GM12878 (cell line): ENCODE results near the gene PITPNB. TPM values are rescaled to one million over a fixed set of nuclear protein-coding genes. Genes with fewer than 3 reads are reported as not detected.

Source experiments
- ATAC-seq: fragments of 200-7000 bp; cut with Tn5 transposase; 3 replicates; pipeline ENCODE4 v1.9.1; 2020; ENCODE audit warnings: mild to moderate bottlenecking, moderate library complexity
- BruUV-seq: library from RNA; stranded (reverse); fragments of 400-500 nt; replicated peaks from 2 replicates; lab custom pipeline; 2021; lab: Mats Ljungman, UMichigan
- CTCF ChIA-PET: fragments of 300-600 bp; sonication (Branson Sonifier 250); formaldehyde crosslinking; extraction: SDS; loops from one replicate; lab custom pipeline; 2021; ENCODE audit warnings: inconsistent platforms; lab: Yijun Ruan, JAX
- POLR2A ChIA-PET: fragments of 350-600 bp; formaldehyde crosslinking; extraction: SDS; loops from one replicate; lab custom pipeline; 2021; ENCODE audit warnings: inconsistent platforms; lab: Charles Lee
- RAD21 ChIA-PET: fragments of 300-600 bp; sonication (Branson Sonifier 250); formaldehyde crosslinking; loops from one replicate; lab custom pipeline; 2023; ENCODE audit warnings: antibody characterized with exemption; ENCODE audit not compliant: unreplicated experiment; lab: Charles Lee
- SMC1A ChIA-PET: fragments of 300-600 bp; sonication (Branson Sonifier 250); formaldehyde crosslinking; loops from one replicate; lab custom pipeline; 2023; ENCODE audit not compliant: unreplicated experiment, uncharacterized antibody; lab: Charles Lee
- DNase-seq: peaks from one replicate; pipeline ENCODE4 v3.0.0-alpha.2; 2011; ENCODE audit warnings: low read depth, low spot score
- FAIRE-seq: peaks from 3 replicates; lab custom pipeline; 2011; peaks lifted over from hg19 to GRCh38; lab: Jason Lieb, UNC
- H2AFZ ChIP-seq: 2 replicates; pipeline ENCODE4 v1.6.0; 2011; ENCODE audit warnings: low read depth, low read length, control low read depth; ENCODE audit not compliant: control insufficient read depth
- H3K27ac ChIP-seq: 2 replicates; pipeline ENCODE4 v1.5.1; 2011; ENCODE audit warnings: control low read depth; ENCODE audit not compliant: control insufficient read depth, insufficient read depth
- H3K27me3 ChIP-seq, 2 experiments: replicated peaks in 1 of 2; 2 replicates each; pipeline versions ENCODE4 v1.6.0 to v1.6.1; 2011; ENCODE audit warnings: low read length in 1 of 2; ENCODE audit not compliant: control insufficient read depth in 2 of 2, insufficient read depth in 2 of 2
- H3K36me3 ChIP-seq, 2 experiments: 2 replicates each; pipeline ENCODE4 v1.5.1; 2011; ENCODE audit warnings: low read length in 1 of 2; ENCODE audit not compliant: control insufficient read depth in 2 of 2, insufficient read depth in 2 of 2
- H3K4me1 ChIP-seq: 2 replicates; pipeline ENCODE4 v1.6.1; 2011; ENCODE audit warnings: mild to moderate bottlenecking, low read length, moderate library complexity, mixed read lengths; ENCODE audit not compliant: control insufficient read depth, insufficient read depth
- H3K4me2 ChIP-seq: 2 replicates; pipeline ENCODE4 v1.6.0; 2011; ENCODE audit warnings: control low read depth; ENCODE audit not compliant: control insufficient read depth, insufficient read depth
- H3K4me3 ChIP-seq: fragments of 200-600 bp; sonication (generic); 2 replicates; pipeline ENCODE4 v1.5.1; 2016
- H3K79me2 ChIP-seq: 2 replicates; pipeline ENCODE4 v1.6.0; 2011; ENCODE audit warnings: low read length; ENCODE audit not compliant: control insufficient read depth, insufficient read depth
- H3K9ac ChIP-seq: 2 replicates; pipeline ENCODE4 v1.8.0; 2011; ENCODE audit warnings: low read length, control low read depth, mixed read lengths; ENCODE audit not compliant: control insufficient read depth, insufficient read depth
- H3K9me3 ChIP-seq: replicated peaks from 3 replicates; pipeline ENCODE4 v1.5.1; 2011; ENCODE audit warnings: mild to moderate bottlenecking, low read length; ENCODE audit not compliant: control insufficient read depth, insufficient read depth
- H4K20me1 ChIP-seq: 2 replicates; pipeline ENCODE4 v1.6.0; 2011; ENCODE audit not compliant: control insufficient read depth, insufficient read depth
- CHD2 ChIP-seq: IDR thresholded peaks from 2 replicates; pipeline ENCODE4 v1.6.1; 2011; ENCODE audit warnings: low read depth, low read length, improper control_type of control experiment, borderline replicate concordance
- CREM ChIP-seq: IDR thresholded peaks from 2 replicates; pipeline ENCODE4 v1.6.1; 2014; ENCODE audit warnings: antibody characterized with exemption, low read depth
- ETV6 ChIP-seq, 2 experiments: fragments of 450-650 bp in 1 of 2; IDR thresholded peaks in 1 of 2; conservative IDR thresholded peaks in 1 of 2; 2 replicates each; pipeline ENCODE4 v1.6.1; 2014; ENCODE audit warnings: antibody characterized with exemption in 1 of 2, borderline replicate concordance in 1 of 2, low read depth in 1 of 2, mild to moderate bottlenecking in 1 of 2, moderate library complexity in 1 of 2
- GABPA ChIP-seq: IDR thresholded peaks from 2 replicates; pipeline ENCODE4 v1.6.1; 2014; ENCODE audit warnings: antibody characterized with exemption, low read depth, mild to moderate bottlenecking, inconsistent platforms
- HCFC1 ChIP-seq: fragments of 150-350 bp; IDR thresholded peaks from 2 replicates; pipeline ENCODE4 v1.6.1; 2014; ENCODE audit warnings: low read length
- MEF2B ChIP-seq: fragments of 450-650 bp; IDR thresholded peaks from 2 replicates; pipeline ENCODE4 v1.6.1; 2018; ENCODE audit warnings: mild to moderate bottlenecking, moderate library complexity; ENCODE audit not compliant: partially characterized antibody, poor library complexity, severe bottlenecking
- MTA2 ChIP-seq: fragments of 450-650 bp; IDR thresholded peaks from 2 replicates; pipeline ENCODE4 v1.6.1; 2016; ENCODE audit warnings: low read depth, mild to moderate bottlenecking, moderate library complexity
- POLR2A ChIP-seq: IDR thresholded peaks from 2 replicates; pipeline ENCODE4 v1.6.1; 2011; ENCODE audit warnings: low read depth, mild to moderate bottlenecking, low read length
- POLR2AphosphoS2 ChIP-seq: IDR thresholded peaks from 2 replicates; pipeline ENCODE4 v1.6.1; 2011; ENCODE audit warnings: low read depth, mild to moderate bottlenecking, low read length, improper control_type of control experiment, moderate library complexity
- SPI1 ChIP-seq: IDR thresholded peaks from 2 replicates; pipeline ENCODE4 v1.6.1; 2011; ENCODE audit warnings: low read depth, mild to moderate bottlenecking, low read length, moderate library complexity, borderline replicate concordance; ENCODE audit not compliant: insufficient read depth
- SUPT20H ChIP-seq: IDR thresholded peaks from 2 replicates; pipeline ENCODE4 v1.6.1; 2011; ENCODE audit warnings: low read depth, mild to moderate bottlenecking, low read length, moderate library complexity, borderline replicate concordance; ENCODE audit not compliant: control insufficient read depth
- TCF12 ChIP-seq: IDR thresholded peaks from 2 replicates; pipeline ENCODE4 v1.6.1; 2011; ENCODE audit warnings: low read depth, mild to moderate bottlenecking, low read length
- WRNIP1 ChIP-seq: IDR thresholded peaks from 2 replicates; pipeline ENCODE4 v1.6.1; 2011; ENCODE audit warnings: low read depth, low read length, improper control_type of control experiment, borderline replicate concordance
- ZNF24 ChIP-seq: fragments of 450-650 bp; IDR thresholded peaks from 2 replicates; pipeline ENCODE4 v1.6.1; 2017; ENCODE audit warnings: antibody characterized with exemption, mild to moderate bottlenecking
- WGBS: methylation state at CpG from one replicate; pipeline ENCODE4 v1.1.6; 2016; ENCODE audit warnings: low lambda C conversion rate; ENCODE audit not compliant: insufficient replicate concordance, insufficient coverage; ENCODE audit errors: missing lambda C conversion rate; 5-methylcytosine and 5-hydroxymethylcytosine counted together
- in situ Hi-C: fragments of 300-500 bp; cut with MboI; formaldehyde crosslinking; loops from 9 replicates; pipeline ENCODE4 v1.14.3; 2018; ENCODE audit warnings: mixed read lengths
- intact Hi-C: fragments of 100-400 bp; cut with micrococcal nuclease; formaldehyde crosslinking; loops from one replicate; pipeline ENCODE4 v1.14.2; 2022; ENCODE audit not compliant: unreplicated experiment
- polyA plus RNA-seq, 11 experiments: library from polyadenylated mRNA; depleted of rRNA in 4 of 11; unstranded in 6 of 11; stranded (reverse) in 5 of 11; fragments of >200 nt; fragmentation: Nextera tagmentation in 4 of 11; fragmentation: Illumina TruSeq in 1 of 11; extraction: Ambion mirVana in 4 of 11; extraction: Trizol in 1 of 11; gene quantifications; 1 replicate in 1 of 11; 2 replicates in 10 of 11; pipeline versions ENCODE4 v1.2.1 to v1.2.3, GENCODE V29; 2011 to 2016; ENCODE audit warnings: inconsistent platforms in 2 of 11, missing spikeins in 2 of 11, low read depth in 1 of 11
- total RNA-seq, 4 experiments: library from RNA; depleted of rRNA in 3 of 4; stranded (reverse); fragments of >200 nt in 3 of 4; fragmentation: Illumina TruSeq in 1 of 4; extraction: Trizol in 1 of 4; gene quantifications; 2 replicates each; pipeline versions ENCODE4 v1.2.1 to v1.2.3, GENCODE V29; 2013 to 2021
- TF ChIP-seq, protein P1 (sequence below): IDR thresholded peaks from 2 replicates; pipeline ENCODE4 v1.6.1; 2012; ENCODE audit warnings: low read depth, low read length, improper control_type of control experiment
- TF ChIP-seq, protein P2 (sequence below): fragments of 450-650 bp; IDR thresholded peaks from 2 replicates; pipeline ENCODE4 v1.6.1; 2017; ENCODE audit warnings: borderline replicate concordance
- TF ChIP-seq, protein P3 (sequence below): IDR thresholded peaks from 2 replicates; pipeline ENCODE4 v1.6.1; 2011; ENCODE audit warnings: borderline replicate concordance, low read depth, mild to moderate bottlenecking, moderate library complexity, mixed read lengths, low read length; ENCODE audit not compliant: insufficient read depth; ENCODE audit errors: extremely low read length
- TF ChIP-seq, protein P4 (sequence below): fragments of 450-650 bp; IDR thresholded peaks from 2 replicates; pipeline ENCODE4 v1.6.1; 2016; ENCODE audit warnings: mild to moderate bottlenecking
- TF ChIP-seq, protein P5 (sequence below): fragments of 450-650 bp; IDR thresholded peaks from 2 replicates; pipeline ENCODE4 v1.6.1; 2014; ENCODE audit warnings: mild to moderate bottlenecking

PITPNB gene
- total and polyA plus RNA-seq, 10 of the 15 experiments (the other 5 are each of a cell fraction or from before 2014, with no cell fraction given) = 19.7 to 116 (median 64.9) TPM

DNA sequence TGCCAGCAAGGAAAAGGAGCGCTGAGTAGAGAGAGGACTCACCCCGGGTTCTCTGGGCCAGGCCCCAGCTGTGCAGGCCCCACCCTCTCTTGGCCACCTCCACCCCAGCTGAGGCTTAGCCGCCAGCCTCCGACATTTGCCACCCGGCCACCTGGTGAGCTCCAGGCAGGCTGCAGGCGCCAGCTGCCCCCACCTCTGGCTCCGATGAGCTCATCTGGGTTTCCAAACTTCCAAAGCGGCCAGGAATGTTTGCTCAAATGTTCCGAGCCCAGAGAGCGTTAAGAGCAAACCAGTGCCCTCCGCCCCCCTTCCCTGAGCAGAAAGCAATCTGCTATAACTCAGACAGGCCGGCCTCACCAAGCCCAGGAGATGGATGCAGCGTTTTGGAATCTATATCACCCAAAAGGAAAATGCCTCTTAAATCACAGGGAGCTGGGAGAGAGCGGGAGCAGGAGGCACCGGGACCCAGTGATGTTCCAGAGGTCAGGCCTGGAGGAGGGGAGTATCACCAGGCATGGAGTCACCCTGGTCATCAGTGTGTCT is 108.4 kb downstream of the PITPNB start:
- Histone ChIP-seq H3K4me2 (no peak overlapping the region), H4K20me1 (no peaks in the 10 kb centered on the region), H2AFZ (no peak overlapping the region), H3K9me3 (no peaks in the 10 kb centered on the region), H3K9ac (no peak overlapping the region), H3K79me2 (no peaks in the 10 kb centered on the region), H3K36me3 (no peaks in the 10 kb centered on the region), H3K27ac (no peak overlapping the region), H3K27me3 (no peaks in the 10 kb centered on the region), H3K4me1 (no peaks in the 10 kb centered on the region), H3K4me3 (no peak overlapping the region)
- ChIA-PET RAD21 (no interaction called here), CTCF (no interaction called here), POLR2A (no interaction called here), SMC1A (no interaction called here)
- intact Hi-C loops = no loop called here
- in situ Hi-C loops = no loop called here
- TF ChIP-seq WRNIP1 (no peak), ETV6 (conservative IDR thresholded peaks at IDR 0.05 in 1 of 2, IDR thresholded peaks at IDR 0.05 in 1 of 2; ENCODE audit: borderline replicate concordance in 1 of 2, low read depth in 1 of 2) (no peak), SUPT20H (no peak), MTA2 (no peak), POLR2AphosphoS2 (no peak), SPI1 (no peak), HCFC1 (no peak), CHD2 (no peak), MEF2B (no peak), ZNF24 (no peak), CREM (no peak), TCF12 (no peak), GABPA (no peak), POLR2A (no peak)
- TF ChIP-seq, protein P1, sequence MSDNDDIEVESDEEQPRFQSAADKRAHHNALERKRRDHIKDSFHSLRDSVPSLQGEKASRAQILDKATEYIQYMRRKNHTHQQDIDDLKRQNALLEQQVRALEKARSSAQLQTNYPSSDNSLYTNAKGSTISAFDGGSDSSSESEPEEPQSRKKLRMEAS = no peak
- TF ChIP-seq, protein P2, sequence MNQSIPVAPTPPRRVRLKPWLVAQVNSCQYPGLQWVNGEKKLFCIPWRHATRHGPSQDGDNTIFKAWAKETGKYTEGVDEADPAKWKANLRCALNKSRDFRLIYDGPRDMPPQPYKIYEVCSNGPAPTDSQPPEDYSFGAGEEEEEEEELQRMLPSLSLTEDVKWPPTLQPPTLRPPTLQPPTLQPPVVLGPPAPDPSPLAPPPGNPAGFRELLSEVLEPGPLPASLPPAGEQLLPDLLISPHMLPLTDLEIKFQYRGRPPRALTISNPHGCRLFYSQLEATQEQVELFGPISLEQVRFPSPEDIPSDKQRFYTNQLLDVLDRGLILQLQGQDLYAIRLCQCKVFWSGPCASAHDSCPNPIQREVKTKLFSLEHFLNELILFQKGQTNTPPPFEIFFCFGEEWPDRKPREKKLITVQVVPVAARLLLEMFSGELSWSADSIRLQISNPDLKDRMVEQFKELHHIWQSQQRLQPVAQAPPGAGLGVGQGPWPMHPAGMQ = no peak
- TF ChIP-seq, protein P3, sequence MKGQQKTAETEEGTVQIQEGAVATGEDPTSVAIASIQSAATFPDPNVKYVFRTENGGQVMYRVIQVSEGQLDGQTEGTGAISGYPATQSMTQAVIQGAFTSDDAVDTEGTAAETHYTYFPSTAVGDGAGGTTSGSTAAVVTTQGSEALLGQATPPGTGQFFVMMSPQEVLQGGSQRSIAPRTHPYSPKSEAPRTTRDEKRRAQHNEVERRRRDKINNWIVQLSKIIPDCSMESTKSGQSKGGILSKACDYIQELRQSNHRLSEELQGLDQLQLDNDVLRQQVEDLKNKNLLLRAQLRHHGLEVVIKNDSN = no peak
- TF ChIP-seq, protein P4, sequence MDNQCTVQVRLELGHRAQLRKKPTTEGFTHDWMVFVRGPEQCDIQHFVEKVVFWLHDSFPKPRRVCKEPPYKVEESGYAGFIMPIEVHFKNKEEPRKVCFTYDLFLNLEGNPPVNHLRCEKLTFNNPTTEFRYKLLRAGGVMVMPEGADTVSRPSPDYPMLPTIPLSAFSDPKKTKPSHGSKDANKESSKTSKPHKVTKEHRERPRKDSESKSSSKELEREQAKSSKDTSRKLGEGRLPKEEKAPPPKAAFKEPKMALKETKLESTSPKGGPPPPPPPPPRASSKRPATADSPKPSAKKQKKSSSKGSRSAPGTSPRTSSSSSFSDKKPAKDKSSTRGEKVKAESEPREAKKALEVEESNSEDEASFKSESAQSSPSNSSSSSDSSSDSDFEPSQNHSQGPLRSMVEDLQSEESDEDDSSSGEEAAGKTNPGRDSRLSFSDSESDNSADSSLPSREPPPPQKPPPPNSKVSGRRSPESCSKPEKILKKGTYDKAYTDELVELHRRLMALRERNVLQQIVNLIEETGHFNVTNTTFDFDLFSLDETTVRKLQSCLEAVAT = no peak
- TF ChIP-seq, protein P5, sequence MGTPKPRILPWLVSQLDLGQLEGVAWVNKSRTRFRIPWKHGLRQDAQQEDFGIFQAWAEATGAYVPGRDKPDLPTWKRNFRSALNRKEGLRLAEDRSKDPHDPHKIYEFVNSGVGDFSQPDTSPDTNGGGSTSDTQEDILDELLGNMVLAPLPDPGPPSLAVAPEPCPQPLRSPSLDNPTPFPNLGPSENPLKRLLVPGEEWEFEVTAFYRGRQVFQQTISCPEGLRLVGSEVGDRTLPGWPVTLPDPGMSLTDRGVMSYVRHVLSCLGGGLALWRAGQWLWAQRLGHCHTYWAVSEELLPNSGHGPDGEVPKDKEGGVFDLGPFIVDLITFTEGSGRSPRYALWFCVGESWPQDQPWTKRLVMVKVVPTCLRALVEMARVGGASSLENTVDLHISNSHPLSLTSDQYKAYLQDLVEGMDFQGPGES = no peak
- DNase-seq (no peak), FAIRE-seq (no peak), ATAC-seq (no peak)
- no TSS peak for BruUV-seq
- 22% methylated on average over 15 of the region's 15 CpGs for WGBS
